GM23338 (cell line): ENCODE measurements around the gene ZNF45. TPM values are rescaled to one million over a fixed set of nuclear protein-coding genes. Genes with fewer than 3 reads are reported as not detected.

Experiments used
- ATAC-seq: fragments of 200-7000 bp; cut with Tn5 transposase; 3 replicates; pipeline ENCODE4 v1.9.1; 2020
- DNase-seq: peaks from one replicate; pipeline ENCODE4 v3.0.0-alpha.2; 2015; ENCODE audit warnings: low spot score
- H2AFZ ChIP-seq: fragments of 200-600 bp; sonication (generic); 2 replicates; pipeline ENCODE4 v1.8.0; 2016; ENCODE audit warnings: antibody characterized with exemption, mild to moderate bottlenecking, moderate library complexity
- H3F3A ChIP-seq: fragments of 200-600 bp; sonication (generic); replicated peaks from 2 replicates; pipeline ENCODE4 v1.8.0; 2017; ENCODE audit warnings: antibody characterized with exemption, mixed run types, low read depth
- H3K27ac ChIP-seq: fragments of 200-600 bp; sonication (generic); 2 replicates; pipeline ENCODE4 v1.6.1; 2016; ENCODE audit warnings: low read depth
- H3K27me3 ChIP-seq: fragments of 200-600 bp; sonication (generic); 2 replicates; pipeline ENCODE4 v1.8.0; 2016; ENCODE audit warnings: mild to moderate bottlenecking, mixed run types, moderate library complexity; ENCODE audit not compliant: insufficient read depth
- H3K36me3 ChIP-seq: fragments of 200-600 bp; sonication (generic); 2 replicates; pipeline ENCODE4 v1.8.0; 2016; ENCODE audit warnings: mild to moderate bottlenecking; ENCODE audit not compliant: insufficient read depth
- H3K4me1 ChIP-seq: fragments of 200-600 bp; sonication (generic); 2 replicates; pipeline ENCODE4 v1.8.0; 2016; ENCODE audit warnings: mild to moderate bottlenecking, moderate library complexity; ENCODE audit not compliant: insufficient read depth
- H3K4me2 ChIP-seq: fragments of 200-600 bp; sonication (generic); 2 replicates; pipeline ENCODE4 v1.7.1; 2017; ENCODE audit warnings: mixed run types
- H3K4me3 ChIP-seq: fragments of 200-600 bp; sonication (generic); 2 replicates; pipeline ENCODE4 v1.6.1; 2016; ENCODE audit warnings: mixed run types
- H3K79me2 ChIP-seq: fragments of 200-600 bp; sonication (generic); replicated peaks from 2 replicates; pipeline ENCODE4 v1.8.0; 2017; ENCODE audit warnings: mild to moderate bottlenecking; ENCODE audit not compliant: insufficient read depth
- H3K9me2 ChIP-seq: fragments of 200-600 bp; sonication (generic); 2 replicates; pipeline ENCODE4 v1.8.0; 2017; ENCODE audit not compliant: insufficient read depth
- H4K20me1 ChIP-seq: fragments of 200-600 bp; sonication (generic); replicated peaks from 2 replicates; pipeline ENCODE4 v1.8.0; 2017; ENCODE audit warnings: mild to moderate bottlenecking; ENCODE audit not compliant: insufficient read depth
- H3K27ac Mint-ChIP-seq: 2 replicates; pipeline ENCODE4 v1.8.0; 2020; ENCODE audit warnings: inconsistent platforms, mild to moderate bottlenecking, moderate library complexity, mixed read lengths
- H3K27me3 Mint-ChIP-seq: 3 replicates; pipeline ENCODE4 v1.8.0; 2022; ENCODE audit warnings: low read depth, mild to moderate bottlenecking, moderate library complexity, mixed read lengths, inconsistent platforms; ENCODE audit not compliant: insufficient read depth, poor library complexity
- H3K36me3 Mint-ChIP-seq: 3 replicates; pipeline ENCODE4 v1.8.0; 2021; ENCODE audit warnings: low read depth, mild to moderate bottlenecking, inconsistent platforms, moderate library complexity, mixed read lengths
- H3K4me1 Mint-ChIP-seq: 3 replicates; pipeline ENCODE4 v1.8.0; 2020; ENCODE audit warnings: mild to moderate bottlenecking, inconsistent platforms, mixed read lengths
- H3K4me3 Mint-ChIP-seq: 3 replicates; pipeline ENCODE4 v1.8.0; 2021; ENCODE audit warnings: moderate library complexity, mild to moderate bottlenecking, inconsistent platforms, mixed read lengths
- H3K9me3 Mint-ChIP-seq: 3 replicates; pipeline ENCODE4 v1.8.0; 2020; ENCODE audit warnings: moderate library complexity, mild to moderate bottlenecking, inconsistent platforms, mixed read lengths
- CREB1 ChIP-seq: fragments of 250-450 bp; sonication (Bioruptor Pico); IDR thresholded peaks from 2 replicates; pipeline ENCODE4 v1.5.0; 2020; ENCODE audit warnings: low read depth, mild to moderate bottlenecking, moderate library complexity
- CTCF ChIP-seq, 2 experiments: fragments of 200-600 bp in 1 of 2; sonication (generic) in 1 of 2; conservative IDR thresholded peaks; 2 replicates each; pipeline versions ENCODE4 v1.5.1 to v1.6.1; 2016 to 2017; ENCODE audit warnings: antibody characterized with exemption in 2 of 2, low read depth in 2 of 2, mild to moderate bottlenecking in 2 of 2, moderate library complexity in 1 of 2
- EZH2 ChIP-seq: fragments of 200-600 bp; sonication (generic); IDR thresholded peaks from one replicate; pipeline ENCODE4 v1.8.0; 2017; ENCODE audit warnings: antibody characterized with exemption, mild to moderate bottlenecking, low read depth; ENCODE audit not compliant: unreplicated experiment
- EZH2phosphoT487 ChIP-seq: fragments of 200-600 bp; sonication (generic); IDR thresholded peaks from one replicate; pipeline ENCODE4 v1.8.1; 2018; ENCODE audit warnings: antibody characterized with exemption; ENCODE audit not compliant: unreplicated experiment
- JUNB ChIP-seq: IDR thresholded peaks from one replicate; pipeline ENCODE4 v1.6.1; 2016; ENCODE audit warnings: antibody characterized with exemption; ENCODE audit not compliant: unreplicated experiment
- NANOG ChIP-seq: IDR thresholded peaks from 2 replicates; pipeline ENCODE4 v1.6.1; 2016; ENCODE audit warnings: antibody characterized with exemption, borderline replicate concordance
- POLR2AphosphoS5 ChIP-seq: IDR thresholded peaks from 2 replicates; pipeline ENCODE4 v1.6.1; 2016; ENCODE audit warnings: antibody characterized with exemption, low read depth
- REST ChIP-seq: IDR thresholded peaks from one replicate; pipeline ENCODE4 v1.6.1; 2018; ENCODE audit warnings: antibody characterized with exemption; ENCODE audit not compliant: unreplicated experiment
- STAT1 ChIP-seq: IDR thresholded peaks from one replicate; pipeline ENCODE4 v1.6.1; 2016; ENCODE audit warnings: antibody characterized with exemption; ENCODE audit not compliant: unreplicated experiment
- ZNF114 ChIP-seq: fragments of 250-450 bp; sonication (Bioruptor Pico); IDR thresholded peaks from 2 replicates; pipeline ENCODE4 v1.5.0; 2020; ENCODE audit warnings: mild to moderate bottlenecking, moderate library complexity
- ZNF331 ChIP-seq: fragments of 250-450 bp; sonication (Bioruptor Pico); IDR thresholded peaks from 2 replicates; pipeline ENCODE4 v1.5.0; 2020; ENCODE audit warnings: low read depth, mild to moderate bottlenecking, moderate library complexity
- ZNF462 ChIP-seq: fragments of 250-450 bp; sonication (Bioruptor Pico); IDR thresholded peaks from 2 replicates; pipeline ENCODE4 v1.5.0; 2020; ENCODE audit warnings: mild to moderate bottlenecking, moderate library complexity
- polyA plus RNA-seq: library from polyadenylated mRNA; unstranded; fragments of >200 nt; fragmentation: Nextera tagmentation; extraction: Ambion mirVana; gene quantifications from 2 replicates; pipeline ENCODE4 v1.2.1, GENCODE V29; 2016
- total RNA-seq: library from RNA; depleted of rRNA; stranded (reverse); fragments of >200 nt; shearing (Covaris generic); gene quantifications from 2 replicates; pipeline ENCODE4 v1.2.3, GENCODE V29; 2014

The ZNF45 gene
- total and polyA plus RNA-seq, 2 experiments from 2014 or later: 3.3 to 9.6 TPM

GRCh38 chr19:43923875-43924274, 11.2 kb downstream of the ZNF45 start:
- Mint-ChIP-seq H3K4me3 (no peak overlapping the region), H3K9me3 (no peaks in the 10 kb centered on the region), H3K27ac (no peak overlapping the region), H3K36me3 (peaks cover 88% of the 10 kb centered on the region), H3K4me1 (no peaks in the 10 kb centered on the region), H3K27me3 (no peaks in the 10 kb centered on the region)
- no peaks in the 10 kb centered on the region for H3K9me2 ChIP-seq
- H3K4me3 ChIP-seq: no peak overlapping the region
- no peak overlapping the region for H2AFZ ChIP-seq
- H3K4me1 ChIP-seq: no peaks in the 10 kb centered on the region
- no peaks in the 10 kb centered on the region for H3F3A ChIP-seq
- DNase-seq: no peak
- H3K79me2 ChIP-seq: no peaks in the 10 kb centered on the region
- H3K27me3 ChIP-seq: no peaks in the 10 kb centered on the region
- peaks cover 5% of the 10 kb centered on the region; the same call in 1 of the 2 replicates for H4K20me1 ChIP-seq
- TF ChIP-seq REST (no peak), NANOG (no peak), JUNB (no peak), EZH2 (no peak), ZNF114 (CRISPR knock-in tag) (no peak), STAT1 (no peak), ZNF462 (CRISPR knock-in tag) (no peak), POLR2AphosphoS5 (no peak), CTCF (conservative IDR thresholded peaks at IDR 0.05; ENCODE audit: low read depth in 2 of 2) (no peak), EZH2phosphoT487 (no peak), ZNF331 (CRISPR knock-in tag) (no peak), CREB1 (CRISPR knock-in tag) (no peak)
- ATAC-seq: no peak
- peaks cover 50% of the 10 kb centered on the region for H3K36me3 ChIP-seq
- H3K27ac ChIP-seq: no peak overlapping the region
- no peak overlapping the region for H3K4me2 ChIP-seq
